DMS153 (cell line): ENCODE results near the gene MYL6B.
A peak's percentile ranks its signal among the peaks of the same experiment; 100 is the strongest.
"Not testable (repeated sequence)": the region's sequence is repeated elsewhere in the genome, so short reads cannot be mapped to it uniquely, and the experiment has no call there.

ENCODE experiments used
- DNase-seq: peaks from one replicate; lab custom pipeline; 2025; lab: John Stamatoyannopoulos, UW

Gene MYL6B

DNA sequence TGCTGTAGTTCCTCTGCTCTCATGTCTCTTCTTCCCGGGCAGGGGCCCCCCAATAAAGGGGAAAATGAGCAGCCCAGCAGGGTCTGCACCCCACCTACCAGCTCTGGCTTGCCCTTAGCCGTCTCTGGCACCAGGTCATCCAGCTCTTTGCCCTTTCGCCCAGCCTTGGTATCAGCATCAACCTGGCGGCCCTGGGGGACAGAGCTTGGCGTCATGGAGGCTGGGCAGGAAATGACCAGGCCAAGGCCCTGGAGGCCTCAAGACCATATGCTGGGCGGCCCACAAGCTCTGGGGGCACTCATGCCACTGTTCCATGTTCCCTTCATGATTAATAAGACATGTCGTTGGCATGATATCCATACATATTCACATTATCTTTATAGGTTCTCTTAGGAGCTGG is 20.5 kb downstream of the MYL6B start:
- DNase-seq: no peak

DNA sequence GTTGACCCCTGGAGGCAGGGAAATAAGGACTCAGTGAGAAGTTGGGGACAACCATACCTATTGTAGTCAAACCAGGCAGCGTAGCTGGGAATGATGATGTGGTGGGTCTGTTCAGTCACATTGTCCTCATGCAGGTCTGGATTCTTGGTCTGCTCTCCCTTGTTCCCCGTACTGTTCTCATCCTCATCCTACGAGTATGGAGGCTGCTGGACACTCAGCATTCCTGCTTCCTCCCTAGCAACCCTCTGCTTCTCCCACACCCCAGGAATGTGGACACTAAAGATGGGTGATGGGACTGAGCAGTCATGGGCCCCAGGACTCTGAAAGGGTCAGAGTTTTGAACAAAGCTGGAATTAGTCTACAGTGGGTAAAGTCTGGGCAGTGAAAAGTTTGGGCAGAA is 26.0 kb downstream of the MYL6B start:
- DNase-seq: no peak

DNA sequence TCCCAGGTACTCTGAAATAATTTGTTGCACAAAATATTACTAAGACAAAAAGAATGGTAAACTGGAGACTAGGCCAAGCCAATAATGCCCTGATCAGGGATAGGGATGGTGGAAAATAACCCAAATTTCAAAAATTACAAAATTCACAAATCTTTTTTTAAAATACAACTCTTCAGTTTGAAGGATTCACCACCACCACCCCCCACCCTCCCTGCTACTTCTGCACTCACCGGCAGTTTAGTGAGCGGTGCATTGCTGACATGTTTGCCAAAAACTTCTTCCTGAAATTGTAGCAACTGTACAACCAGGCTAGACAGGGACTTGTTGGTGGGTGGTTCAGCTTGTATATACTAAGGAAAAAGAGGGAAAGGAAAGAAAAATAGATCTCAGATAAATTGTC is 34.6 kb downstream of the MYL6B start:
- no peak for DNase-seq

GRCh38 chr12:56188131-56188777 is 35.9 kb downstream of the MYL6B start:
- DNase-seq: no peak

GRCh38 chr12:56188778-56189098 is 36.4 kb downstream of the MYL6B start:
- DNase-seq: no peak

GRCh38 chr12:56189099-56189917 is 36.9 kb downstream of the MYL6B start, which contains the start of gene SMARCC2:
Gene SMARCC2 (minus strand): TSS chr12:56189483. CDS start chr12:56189461, 22 bp downstream.
- peak; percentile 80 for DNase-seq

GRCh38 chr12:56189918-56190694 is 37.7 kb downstream of the MYL6B start:
- DNase-seq: peak; percentile 86

DNA sequence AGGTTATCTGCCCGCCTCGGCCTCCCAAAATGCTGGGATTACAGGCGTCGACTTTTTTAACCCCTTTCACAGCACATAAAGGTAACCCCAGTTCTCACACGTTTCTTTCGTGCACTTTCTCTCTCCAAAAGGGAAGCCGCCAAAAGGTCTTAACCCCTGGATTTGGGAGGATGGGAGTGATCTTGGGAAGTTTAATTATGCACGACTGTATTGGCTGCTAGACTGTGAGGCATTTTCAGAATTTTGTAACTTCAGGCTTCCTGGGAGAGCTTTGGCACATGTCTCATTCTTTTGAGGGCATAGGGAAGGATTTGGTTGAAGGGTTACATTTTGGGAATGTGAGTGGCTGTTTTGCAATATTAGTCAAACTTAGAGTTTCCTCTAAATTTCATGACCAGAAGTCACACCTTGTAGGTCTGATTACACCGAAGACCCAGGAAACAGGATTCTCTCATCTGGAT is 38.3 kb downstream of the MYL6B start:
- DNase-seq: no peak

DNA sequence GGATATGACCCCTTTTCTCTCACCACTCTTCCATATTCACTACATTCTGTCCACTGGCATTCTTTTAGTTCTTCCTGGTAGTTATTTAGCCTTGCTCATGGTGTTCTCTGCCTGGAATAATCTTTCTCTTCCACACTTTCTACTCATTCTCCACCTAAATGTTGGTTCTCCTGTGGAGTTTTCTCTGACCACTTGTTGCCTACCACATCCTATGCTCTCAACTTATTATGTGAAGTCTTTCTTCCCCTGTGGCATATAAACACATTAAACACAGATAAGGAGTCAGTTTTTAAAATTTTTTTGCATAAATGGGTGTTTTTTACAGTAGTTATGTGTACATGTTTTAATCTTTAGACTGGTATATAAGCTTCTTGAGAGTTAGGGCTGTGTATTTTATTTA is 40.2 kb downstream of the MYL6B start:
- DNase-seq: no peak

DNA sequence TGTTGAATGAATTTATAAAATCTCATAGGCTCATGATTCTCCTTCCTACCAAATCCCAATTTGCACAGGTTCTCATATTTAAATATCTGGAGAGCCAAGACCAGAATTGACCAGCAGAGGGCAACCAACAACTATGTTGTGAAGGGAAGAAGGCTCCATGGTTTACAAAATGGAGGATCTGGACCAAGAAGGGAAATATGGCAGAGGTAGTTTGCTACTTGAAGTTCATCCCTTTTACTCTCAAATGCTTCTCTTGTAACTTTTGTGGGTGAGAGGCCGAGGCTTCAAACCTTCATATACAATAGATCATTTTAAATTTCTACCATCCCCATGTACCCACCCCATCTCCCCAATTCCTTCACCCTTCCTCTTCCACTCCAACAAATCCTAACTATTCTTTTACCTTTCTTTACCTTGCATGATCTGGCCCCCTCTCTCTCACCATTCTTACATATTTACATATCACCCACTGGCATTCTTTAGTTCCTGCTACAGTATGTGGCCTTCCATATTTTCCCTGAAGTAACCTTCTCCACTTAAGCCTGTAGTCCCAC is 40.7 kb downstream of the MYL6B start:
- peak; percentile 76 for DNase-seq

DNA sequence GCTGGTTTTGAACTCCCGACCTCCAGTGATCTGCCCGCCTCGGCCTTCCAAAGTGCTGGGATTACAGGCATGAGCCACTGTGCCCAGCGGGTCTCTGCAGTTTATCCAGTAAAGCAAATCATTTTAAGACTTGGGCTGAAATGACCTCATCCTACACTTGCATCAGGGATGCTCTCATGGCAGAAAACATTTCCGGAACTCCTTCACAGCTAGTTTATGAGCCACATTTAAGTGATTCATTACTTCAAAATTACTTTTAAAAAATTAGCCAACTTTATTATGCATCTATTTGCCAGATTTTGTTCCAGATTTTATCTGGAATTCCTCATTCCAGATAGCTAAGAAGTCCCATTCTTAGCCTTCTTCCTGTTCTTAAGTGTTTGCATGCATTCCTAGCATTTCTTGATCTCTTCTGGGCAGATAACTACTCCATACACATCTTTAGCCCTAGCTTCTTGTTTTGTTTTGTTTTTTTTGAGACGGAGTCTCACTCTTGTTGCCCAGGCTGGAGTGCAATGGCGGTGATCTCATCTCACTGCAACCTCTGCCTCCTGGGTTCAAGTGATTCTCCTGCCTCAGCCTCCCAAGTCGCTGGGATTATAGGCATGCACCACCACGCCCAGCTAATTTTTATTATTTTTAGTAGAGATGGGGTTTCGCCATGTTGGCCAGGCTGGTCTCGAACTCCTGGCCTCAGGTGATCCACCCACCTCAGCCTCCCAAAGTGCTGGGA is 44.6 kb downstream of the MYL6B start:
- DNase-seq: not testable (repeated sequence)

DNA sequence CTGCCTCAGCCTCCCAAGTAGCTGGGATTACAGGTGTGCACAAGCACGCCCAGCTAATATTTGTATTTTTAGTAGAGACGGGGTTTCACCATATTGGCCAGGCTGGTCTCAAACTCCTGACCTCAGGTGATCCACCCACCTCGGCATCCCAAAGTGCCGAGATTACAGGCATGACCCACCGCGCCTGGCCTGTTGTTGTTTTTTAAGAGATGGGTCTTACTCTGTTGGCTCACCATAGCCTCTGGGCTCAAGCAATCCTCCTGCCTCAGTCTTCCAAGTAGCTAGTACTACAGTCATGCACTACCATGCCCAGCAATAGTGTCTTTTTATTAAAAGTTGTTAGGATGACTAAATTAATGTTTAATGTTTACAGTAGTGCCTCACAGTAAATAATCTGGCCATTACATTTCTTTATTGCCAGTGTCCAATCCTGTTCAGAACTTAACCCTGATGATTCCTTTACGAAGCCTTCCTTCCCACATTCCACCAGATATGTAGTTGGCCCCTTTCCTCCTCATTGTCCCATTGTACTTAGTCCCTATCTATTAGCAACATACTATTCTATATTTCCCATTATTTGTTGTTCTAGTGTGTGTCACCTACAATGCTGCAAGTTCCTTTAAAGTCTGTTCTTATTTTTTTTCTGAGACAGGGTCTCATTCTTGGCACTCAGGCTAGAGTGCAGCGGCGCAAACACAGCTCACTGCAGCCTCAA is 45.7 kb downstream of the MYL6B start:
- DNase-seq: no peak

- DNase-seq: no peak
Measured at GRCh38 chr12:56198836-56199235, 46.4 kb downstream of the MYL6B start.

- DNase-seq: no peak
Measured at GRCh38 chr12:56202366-56202765, 50.0 kb downstream of the MYL6B start.

- DNase-seq: no peak
Measured at GRCh38 chr12:56202838-56203237, 50.5 kb downstream of the MYL6B start.

- DNase-seq: no peak
Measured at GRCh38 chr12:56204275-56204674, 51.9 kb downstream of the MYL6B start.

DNA sequence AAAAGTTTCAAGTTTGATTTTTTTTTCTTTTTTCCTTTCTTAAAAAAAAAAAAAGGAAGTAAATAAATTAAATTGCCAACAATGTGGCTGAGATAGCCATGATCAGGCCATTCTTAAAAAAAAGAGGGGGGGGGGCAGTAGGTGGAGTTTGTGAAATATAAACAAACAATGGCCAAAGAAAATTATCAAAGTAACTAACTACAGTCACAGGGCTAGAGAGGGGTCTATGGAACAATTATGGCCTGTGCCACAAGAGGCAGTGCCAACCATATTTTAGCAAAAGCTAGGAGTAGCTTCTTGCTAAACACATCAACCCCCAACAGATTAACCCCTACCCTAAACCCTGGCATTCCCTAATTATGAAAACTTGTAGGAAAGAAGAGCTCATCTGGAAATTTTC is 53.1 kb downstream of the MYL6B start:
- no peak for DNase-seq

DNA sequence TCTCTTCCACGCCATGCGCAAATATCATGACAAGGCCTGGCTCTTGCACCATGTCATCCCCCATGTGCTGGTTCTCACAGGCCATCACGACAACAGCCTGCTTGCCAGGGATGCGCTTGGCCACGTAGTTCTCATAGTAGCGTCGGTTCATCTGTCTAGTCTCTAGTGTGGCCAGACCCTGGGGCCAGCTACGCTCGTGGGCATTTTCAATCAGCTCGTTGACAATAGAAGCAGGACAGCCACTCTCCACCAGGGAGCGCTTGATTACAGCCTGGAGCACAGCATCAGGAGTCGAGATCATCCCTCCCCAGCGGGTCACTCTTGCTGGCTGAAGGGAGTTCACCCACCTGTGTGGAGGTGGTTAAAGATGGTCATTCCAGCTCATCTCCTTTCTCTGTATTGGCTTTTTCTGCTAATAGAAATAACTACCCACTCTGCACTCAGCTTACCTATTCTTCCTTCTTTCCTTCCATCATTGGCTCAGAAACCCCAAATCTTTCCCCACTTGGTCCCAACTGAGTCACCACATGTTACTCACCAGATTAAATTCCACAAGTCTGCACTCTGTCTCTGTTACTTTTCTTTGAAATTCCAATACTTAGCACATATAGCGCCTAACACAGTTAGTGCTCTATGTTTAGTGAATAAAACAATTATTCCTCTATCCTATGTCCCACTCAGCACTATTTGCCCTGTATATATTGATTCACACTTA is 54.2 kb downstream of the MYL6B start:
- no peak for DNase-seq
